GM11168 (cell line): Measurements from ENCODE around the gene E2F4.

Experiments used
- in situ Hi-C: fragments of 300-500 bp; cut with MboI; formaldehyde crosslinking; loops from one replicate; pipeline ENCODE4 v1.12.0; 2022; ENCODE audit warnings: low sequenced_read_pairs; ENCODE audit not compliant: unreplicated experiment

E2F4 gene

GRCh38 chr16:67170168-67170948 is 21.6 kb upstream of the E2F4 start, which contains the start of gene NOL3:
NOL3 (plus strand) TSS chr16:67170538.
- in situ Hi-C loops: no loop called here

DNA sequence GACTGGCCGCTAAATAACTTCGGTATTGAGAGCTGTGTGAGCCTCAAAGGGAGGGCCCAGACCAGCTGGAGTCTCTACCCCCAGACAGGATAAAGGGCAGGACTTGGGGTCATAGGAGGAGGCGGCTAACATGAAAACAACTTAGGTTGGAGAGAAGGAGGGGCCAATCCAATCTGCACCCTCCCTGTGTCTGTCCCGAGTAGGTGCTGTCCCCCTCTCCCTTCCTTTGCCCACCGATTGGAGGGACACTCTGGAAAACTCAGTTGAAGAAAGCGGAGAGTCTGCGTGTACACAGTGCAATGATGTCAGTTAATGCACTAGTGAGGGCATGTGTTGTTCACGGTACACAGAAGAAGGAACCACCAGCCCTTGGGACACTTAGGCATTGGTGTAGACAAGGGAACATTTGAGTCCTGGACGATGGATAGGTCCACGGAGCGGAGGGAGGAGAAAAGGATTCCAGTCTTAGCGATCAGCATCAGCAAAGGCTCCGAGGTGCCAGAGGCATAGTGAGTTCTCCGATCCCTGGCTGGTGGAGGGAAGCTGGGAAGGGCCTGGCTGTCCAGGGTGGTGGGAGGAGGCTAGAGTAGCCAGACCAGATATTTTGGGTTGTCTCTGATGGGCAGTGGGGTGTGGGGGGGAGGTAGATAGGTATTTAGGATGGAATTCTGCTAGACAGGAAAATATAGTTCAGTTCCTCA is 20.9 kb upstream of the E2F4 start:
- in situ Hi-C loops: no loop called here

DNA sequence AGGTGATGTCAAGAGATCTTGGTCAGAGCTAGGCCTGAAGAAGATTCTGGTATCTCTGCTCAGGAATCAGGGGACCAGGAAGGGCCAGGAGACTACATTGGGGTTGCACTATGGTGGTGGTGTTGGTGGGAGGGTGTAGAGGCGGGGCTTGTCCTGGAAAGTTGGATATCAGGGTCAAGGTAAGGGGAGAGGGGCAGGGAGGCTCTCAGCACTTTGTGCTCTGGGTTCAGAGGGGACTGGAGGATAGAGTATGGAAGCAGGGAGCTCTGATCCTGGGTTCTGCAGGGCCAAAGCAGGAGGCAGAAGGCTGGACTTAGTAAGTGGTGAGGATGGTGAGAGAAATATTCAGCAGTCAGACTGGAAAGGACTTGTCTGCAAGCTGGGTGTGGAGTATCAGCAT is 18.6 kb upstream of the E2F4 start:
- in situ Hi-C loops: no loop called here

- in situ Hi-C loops: no loop called here
These were observed 17.9 kb upstream of the E2F4 start for GRCh38 chr16:67173808-67174705.

GRCh38 chr16:67174706-67175231 is 17.2 kb upstream of the E2F4 start:
- in situ Hi-C loops: no loop called here

DNA sequence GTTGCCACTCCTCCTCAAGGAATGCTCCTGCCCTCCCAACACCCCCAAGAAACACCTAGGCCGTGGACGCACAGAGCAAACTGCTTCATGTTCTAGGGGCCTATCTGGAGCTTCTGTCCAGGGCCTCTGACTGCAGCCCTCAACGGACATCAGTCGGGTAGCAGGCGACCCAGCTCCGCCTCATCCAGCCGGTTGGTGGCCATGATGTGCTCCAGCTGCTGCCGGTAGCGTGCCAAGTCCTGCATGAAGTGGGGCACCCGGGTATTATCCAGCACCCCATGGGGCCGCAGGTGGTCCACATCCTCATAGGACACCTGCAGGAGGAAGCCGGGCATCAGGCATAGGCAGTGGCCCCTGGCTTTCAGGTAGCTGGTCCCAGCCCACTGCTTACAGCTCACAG is 15.3 kb upstream of the E2F4 start:
- in situ Hi-C loops: no loop called here

DNA sequence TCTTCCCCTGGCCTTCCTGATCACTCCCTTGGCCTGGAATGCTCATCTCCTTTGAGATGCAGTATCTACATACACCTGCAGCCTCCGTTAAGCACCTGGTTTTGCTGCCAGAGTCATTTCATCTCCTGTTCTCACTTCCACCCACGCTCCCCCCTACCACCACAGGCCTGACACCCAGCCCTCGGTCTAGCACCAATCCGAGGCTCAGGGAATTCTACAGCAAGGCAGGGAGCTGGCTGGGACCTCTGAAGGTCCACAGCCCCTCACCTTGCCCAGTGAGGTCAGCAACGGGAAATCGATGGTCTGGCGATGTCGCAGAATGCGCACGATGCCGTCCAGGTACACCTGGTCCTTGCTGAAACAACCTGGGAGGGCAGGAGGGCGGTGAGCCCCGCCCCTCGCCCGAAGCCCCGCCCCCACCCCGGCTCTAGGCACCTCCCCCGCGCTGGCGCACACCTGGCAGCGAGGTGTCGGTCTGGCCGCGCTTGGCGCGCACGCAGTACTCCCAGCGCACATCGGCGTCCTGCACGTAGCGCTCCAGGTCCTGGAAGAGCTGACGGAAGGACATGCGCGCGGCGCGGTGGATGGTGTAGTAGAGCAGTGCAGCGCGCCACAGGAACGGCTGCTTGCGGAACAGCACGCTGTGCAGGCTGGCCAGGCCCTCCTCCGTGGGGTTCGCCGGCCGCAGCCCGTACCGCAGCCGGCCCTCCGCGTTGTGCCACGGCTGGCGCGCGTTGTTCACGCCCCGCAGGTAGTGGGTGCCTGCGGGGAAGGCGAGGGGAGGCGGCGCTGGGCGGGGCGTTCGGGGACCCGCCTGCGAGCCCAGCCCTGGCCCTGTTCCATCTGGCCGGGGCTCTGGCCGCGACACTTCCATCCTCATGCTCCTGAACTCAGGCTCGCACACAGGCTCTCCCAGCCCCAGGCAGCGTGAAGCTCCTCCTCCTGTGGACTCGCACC is 13.9 kb upstream of the E2F4 start:
- in situ Hi-C loops: no loop called here

- in situ Hi-C loops: no loop called here
These were observed 12.4 kb upstream of the E2F4 start for GRCh38 chr16:67179421-67180080.

- in situ Hi-C loops: no loop called here
These were observed 11.8 kb upstream of the E2F4 start for GRCh38 chr16:67180166-67180565.

DNA sequence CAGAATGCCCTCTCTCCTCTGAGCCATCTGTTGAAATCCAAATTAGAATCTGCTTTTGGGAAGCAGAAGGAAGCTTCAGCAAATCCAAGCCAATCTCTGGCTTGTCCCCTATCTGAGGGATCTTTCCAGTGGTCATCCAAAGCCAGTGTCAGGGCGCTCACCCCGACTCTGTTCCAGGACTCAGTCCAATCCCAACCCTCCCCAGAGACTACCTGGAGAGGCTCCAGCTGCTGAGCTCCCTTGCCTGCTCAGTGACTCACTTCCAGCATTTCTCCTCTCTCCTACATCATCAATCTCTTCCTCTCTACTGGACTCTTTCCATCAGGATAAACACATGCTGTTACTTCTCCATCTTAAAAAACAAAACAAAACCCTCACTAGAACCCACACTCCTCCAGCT is 10.6 kb upstream of the E2F4 start:
- in situ Hi-C loops: no loop called here

DNA sequence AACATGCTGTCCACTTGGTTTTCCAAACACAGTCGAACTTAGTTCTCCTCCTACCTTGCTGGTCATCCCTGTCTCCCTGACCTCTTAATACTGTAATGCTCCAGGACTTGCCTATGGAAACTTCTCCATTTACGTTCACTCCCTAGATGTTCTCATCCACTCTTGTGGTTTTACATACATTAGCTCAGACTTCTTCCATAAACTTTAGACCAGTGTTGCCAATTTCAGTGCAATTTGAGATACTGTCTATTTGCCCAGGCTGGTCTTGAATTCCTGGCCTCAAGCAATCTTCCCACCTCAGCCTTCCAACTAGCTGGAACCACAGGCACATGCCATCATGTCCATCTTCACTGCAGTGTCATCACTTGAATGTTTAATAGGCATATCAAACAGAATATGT is 9.7 kb upstream of the E2F4 start:
- in situ Hi-C loops: no loop called here

DNA sequence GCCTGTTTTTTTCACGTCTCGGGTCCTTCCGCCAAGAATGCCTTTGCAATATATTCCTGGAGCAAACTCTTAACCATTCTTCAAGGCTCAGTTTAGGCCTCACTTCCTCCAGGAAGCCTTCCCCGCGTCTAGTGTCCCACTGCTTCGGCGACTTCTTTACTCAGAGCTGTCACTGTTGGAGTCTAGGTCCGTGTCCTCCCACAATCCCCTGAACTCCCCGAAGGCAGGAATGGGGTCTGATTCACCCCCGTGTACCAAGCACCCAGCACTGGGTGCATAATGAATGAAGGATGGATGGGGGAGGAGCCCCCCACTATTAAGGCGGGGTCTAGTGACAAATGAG is 8.7 kb upstream of the E2F4 start:
- in situ Hi-C loops: no loop called here

DNA sequence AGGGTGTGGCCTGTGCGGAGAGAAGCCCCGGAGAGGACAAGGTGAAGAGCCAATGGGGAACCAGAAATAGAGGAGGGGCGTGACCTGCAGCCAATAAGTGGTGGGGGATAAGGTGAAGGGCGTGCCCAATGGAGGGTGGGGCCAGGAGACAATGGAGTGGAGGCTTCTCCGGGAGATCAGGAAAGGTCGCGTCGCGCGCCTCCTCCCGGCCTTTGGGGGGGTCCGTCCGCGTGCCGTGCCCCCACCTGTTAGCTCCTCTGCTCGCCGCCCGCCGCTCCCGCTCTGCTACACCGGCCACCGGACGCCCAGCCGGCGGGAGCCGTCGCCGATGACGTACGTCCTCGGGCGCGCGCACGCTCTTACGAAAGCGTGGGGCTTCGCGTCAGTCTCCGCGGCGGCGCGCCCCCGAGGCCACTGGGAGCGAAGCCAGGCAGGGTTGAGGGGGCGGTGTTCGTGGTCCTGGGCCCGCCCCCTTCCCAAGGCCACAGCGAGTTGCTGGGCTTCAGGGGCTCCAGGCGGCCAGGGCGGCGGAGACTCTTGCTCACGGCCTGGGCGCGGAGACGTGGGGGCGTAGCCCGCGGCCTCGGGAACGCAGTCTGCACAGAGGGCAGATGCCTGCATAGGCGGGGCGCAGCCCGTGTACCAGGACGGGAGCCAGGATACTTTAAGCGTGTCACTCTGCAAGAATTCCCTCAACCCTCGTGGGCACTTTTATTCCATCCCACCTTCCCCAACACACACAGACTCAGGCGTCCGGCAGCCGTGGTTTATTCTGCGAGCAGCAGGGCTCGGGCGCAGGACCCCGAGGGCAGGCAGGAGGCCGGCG is 8.1 kb upstream of the E2F4 start, which contains the start of gene MATCAP1:
Gene MATCAP1 (minus strand): TSS at position 337 of the 826 bp plus-strand sequence. CDS start 3,353 bp downstream, outside the sequence.
- in situ Hi-C loops: no loop called here

- in situ Hi-C loops: no loop called here
These were observed 7.4 kb upstream of the E2F4 start for GRCh38 chr16:67184453-67184994.

DNA sequence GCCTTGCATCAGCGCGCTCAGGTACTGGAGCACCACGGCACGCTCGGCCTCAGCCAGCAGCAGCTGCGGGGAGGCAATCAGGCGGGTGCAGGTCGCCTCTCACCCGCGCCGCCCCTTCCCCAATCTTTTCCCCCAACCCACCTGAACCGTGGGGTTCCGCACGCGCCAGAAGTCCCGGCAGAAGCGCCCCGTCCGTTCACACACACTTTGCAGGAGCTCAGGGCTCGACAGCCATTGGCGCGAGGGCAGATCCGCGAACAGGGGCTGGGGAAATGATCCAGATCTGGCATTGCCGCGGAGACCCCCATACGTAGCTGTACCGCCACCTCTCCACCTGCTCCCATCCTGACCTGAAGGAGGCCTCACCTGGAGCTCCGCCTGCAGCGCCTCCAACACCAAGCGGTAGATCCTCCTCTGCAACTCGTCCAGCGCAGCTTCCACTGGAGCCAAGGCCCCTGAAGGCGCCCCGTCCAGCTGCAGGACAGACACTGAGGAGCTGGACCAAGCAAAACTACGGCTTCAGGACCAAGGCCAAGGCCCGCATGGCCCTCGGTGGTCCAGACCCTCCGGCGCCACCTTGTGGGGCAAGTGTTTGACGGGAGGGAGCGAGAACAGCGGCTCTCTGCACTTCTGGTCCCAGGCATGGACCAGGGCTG is 6.8 kb upstream of the E2F4 start:
- in situ Hi-C loops: no loop called here

- in situ Hi-C loops: no loop called here
These were observed 6.3 kb upstream of the E2F4 start for GRCh38 chr16:67185651-67186134.

- in situ Hi-C loops: no loop called here
These were observed 5.4 kb upstream of the E2F4 start for GRCh38 chr16:67186550-67186950.
